GM12873 (cell line): ENCODE results near the gene GULP1.

ENCODE experiments used
- TF ChIP-seq, protein P1 (sequence below): IDR thresholded peaks from 2 replicates; pipeline ENCODE4 v1.5.1; 2012; ENCODE audit warnings: low read depth, mild to moderate bottlenecking, moderate library complexity, low read length, control low read depth; ENCODE audit not compliant: insufficient read depth; ENCODE audit errors: missing control alignments

Gene GULP1

DNA sequence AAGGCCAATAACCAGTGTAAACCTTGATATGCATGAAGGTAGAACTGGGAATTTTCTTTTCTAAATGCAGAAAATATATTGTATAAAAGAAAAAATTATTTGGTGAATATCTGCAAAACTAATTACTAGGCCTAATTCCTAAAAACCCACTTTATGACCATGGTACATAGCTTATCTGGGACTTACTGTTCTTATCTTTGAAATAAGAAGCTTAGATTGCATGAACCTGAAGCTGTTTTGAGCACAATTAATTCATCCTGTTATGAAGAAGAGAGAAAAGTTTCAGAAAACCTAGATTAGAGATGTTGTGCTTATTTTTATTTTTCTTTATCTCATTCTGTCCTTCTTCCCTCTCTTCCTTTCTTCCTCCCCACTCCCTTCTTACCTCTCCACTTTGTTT is 235.0 kb downstream of the GULP1 start:
- TF ChIP-seq, protein P1, sequence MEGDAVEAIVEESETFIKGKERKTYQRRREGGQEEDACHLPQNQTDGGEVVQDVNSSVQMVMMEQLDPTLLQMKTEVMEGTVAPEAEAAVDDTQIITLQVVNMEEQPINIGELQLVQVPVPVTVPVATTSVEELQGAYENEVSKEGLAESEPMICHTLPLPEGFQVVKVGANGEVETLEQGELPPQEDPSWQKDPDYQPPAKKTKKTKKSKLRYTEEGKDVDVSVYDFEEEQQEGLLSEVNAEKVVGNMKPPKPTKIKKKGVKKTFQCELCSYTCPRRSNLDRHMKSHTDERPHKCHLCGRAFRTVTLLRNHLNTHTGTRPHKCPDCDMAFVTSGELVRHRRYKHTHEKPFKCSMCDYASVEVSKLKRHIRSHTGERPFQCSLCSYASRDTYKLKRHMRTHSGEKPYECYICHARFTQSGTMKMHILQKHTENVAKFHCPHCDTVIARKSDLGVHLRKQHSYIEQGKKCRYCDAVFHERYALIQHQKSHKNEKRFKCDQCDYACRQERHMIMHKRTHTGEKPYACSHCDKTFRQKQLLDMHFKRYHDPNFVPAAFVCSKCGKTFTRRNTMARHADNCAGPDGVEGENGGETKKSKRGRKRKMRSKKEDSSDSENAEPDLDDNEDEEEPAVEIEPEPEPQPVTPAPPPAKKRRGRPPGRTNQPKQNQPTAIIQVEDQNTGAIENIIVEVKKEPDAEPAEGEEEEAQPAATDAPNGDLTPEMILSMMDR = no peak

DNA sequence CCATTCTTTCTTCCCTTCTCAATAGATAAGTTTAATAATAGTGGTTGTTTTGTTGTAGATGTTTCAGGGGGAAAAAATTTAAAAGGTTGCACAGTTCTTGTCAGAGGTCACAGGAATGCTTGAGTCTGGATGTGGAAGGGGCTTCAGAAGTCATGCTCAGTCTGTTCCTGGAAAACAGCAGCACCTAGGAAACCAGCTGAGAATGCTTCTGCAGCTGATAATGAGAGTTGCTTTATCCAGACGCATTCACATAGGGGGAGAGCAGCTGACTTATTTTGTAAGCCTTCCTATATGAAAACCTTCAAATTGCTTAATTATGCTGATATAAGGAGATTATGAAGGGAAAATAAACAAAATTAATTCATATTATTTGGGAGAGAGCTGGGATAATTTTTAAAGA is 235.5 kb downstream of the GULP1 start:
- TF ChIP-seq, protein P1 = no peak

DNA sequence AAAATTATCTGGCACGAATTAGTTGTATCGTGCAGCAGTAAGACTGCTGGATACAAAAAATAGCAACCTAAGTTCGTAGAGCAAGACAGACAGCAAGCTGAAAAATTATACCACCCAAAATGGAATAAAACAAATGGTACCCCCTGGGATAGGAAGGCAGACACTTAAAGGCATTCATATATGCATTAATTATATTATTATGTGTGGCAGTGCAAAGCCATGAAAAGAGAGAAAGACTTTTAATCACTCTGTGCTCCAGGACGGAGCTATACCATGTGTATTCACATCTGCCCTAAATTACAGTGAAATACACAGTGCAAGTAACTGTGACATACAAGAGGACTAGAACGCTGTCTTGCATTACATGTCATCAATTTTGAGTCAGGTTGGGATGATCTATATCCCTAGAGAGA is 235.9 kb downstream of the GULP1 start:
- TF ChIP-seq, protein P1 = no peak

DNA sequence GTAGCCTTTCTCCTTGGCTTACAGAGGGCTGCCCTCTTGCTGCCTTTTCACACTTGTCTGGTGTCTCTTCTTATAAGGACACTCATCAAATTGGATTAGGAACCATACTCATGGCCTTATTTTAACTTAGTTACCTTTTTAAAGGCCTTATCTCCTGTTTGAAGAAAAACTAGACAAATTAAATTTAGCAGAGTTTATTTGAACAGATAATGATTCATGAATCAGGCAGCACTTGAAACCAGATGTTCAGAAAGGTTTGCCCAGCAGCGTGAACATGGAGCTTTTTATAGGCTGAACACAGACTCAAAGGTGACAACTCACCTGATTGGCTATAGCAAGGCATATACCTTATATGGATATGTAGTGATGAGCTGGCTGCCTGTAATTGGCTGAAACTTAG is 238.0 kb downstream of the GULP1 start:
- TF ChIP-seq, protein P1 = no peak

DNA sequence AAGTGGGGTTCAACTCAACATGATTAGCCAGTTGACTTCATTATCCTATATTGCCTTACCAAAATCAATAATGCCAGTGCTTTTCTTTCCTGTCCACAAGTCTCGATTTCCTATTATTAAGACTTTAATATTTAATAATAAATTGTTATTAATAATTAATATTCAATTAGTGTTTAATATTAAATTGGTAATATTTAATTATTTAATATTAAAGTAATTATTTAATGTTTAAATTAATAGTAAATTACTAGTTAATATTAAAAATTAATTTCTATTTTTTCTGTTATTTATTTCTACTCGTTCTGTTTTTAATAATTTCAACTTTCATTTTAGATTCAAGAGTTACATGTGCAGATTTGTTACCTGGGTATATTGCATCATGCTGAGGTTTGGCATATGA is 243.2 kb downstream of the GULP1 start:
- TF ChIP-seq, protein P1 = no peak

DNA sequence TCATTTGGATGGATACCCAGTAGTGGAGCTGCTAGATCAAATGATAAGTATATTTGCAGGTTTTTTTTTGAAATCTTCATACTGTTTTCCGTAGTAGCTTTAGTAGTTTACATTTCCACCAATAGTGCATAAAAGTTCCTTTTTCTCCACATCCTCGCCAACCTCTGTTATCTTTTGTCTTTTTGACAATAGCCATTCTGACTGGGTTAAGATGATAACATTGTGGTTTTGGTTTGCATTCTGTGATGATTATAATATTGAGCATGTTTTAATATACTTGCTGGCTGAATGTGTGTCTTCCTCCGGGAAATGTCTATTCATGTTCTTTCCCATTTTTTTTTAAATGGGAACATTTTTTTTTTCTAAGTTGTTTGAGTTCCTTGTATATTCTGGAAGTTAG is 260.0 kb downstream of the GULP1 start:
- TF ChIP-seq, protein P1 = no peak

DNA sequence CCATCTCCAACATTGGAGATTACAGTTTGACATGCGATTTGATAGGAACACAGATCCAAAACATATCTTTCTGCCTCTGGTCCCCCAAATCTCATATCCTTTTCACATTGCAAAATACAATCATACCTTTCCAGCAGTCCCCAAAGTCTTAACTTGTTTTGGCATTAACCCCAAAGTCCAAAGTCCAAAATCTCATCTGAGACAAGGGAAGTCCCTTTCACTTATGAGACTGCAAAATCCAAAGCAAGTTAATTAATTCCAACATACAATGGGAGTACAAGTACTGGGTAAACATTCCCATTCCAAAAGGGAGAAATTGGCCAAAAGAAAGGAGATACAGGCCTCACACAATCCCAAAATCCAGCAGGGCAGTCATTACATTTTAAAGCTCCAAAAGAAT is 265.4 kb downstream of the GULP1 start:
- TF ChIP-seq, protein P1 = no peak

DNA sequence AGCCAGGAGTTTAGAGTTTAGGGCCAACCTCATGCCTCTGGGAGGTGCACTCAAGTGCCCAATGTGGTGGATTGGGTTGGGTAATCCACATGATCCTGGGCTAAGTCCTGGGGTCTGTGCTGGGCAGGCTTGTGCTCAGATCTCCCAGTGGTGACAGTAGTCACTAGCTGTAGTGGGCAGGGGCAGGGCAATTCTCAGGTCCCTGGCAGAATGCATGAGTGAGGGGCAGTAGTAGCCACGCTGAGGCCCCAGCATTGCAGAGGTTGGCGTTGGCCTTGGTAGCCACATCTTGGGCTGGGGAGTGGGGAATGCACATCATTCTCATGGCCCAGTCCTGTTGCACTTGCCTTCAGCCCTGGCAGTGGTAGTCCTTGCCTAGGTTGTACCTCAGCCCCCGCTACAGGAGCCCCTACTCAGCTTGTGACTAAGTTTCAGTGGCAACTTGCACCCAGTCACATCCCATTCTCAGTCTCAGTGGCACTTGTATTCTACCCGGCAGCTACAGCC is 269.9 kb downstream of the GULP1 start:
- TF ChIP-seq, protein P1 = no peak
